ENCODE data around the gene PITPNC1.

Gene PITPNC1

GRCh38 chr17:67633751-67634211, 256.7 kb downstream of the PITPNC1 start:
- no peak for DNase-seq (ENCODE audit: low spot score)
- in situ Hi-C loops (cut with MboI; ENCODE audit: low sequenced_read_pairs, unreplicated experiment) = no loop called here
- TF ChIP-seq CTCF (IDR thresholded peaks at IDR 0.05; ENCODE audit: borderline replicate concordance, control extremely low read depth, extremely low read depth, insufficient read depth, missing control alignments) = no peak

GRCh38 chr17:67635681-67636080, 258.6 kb downstream of the PITPNC1 start:
- in situ Hi-C loops (cut with MboI; ENCODE audit: low sequenced_read_pairs, unreplicated experiment) = no loop called here
- no peak for TF ChIP-seq CTCF (IDR thresholded peaks at IDR 0.05; ENCODE audit: borderline replicate concordance, control extremely low read depth, extremely low read depth, insufficient read depth, missing control alignments)
- DNase-seq (ENCODE audit: low spot score) = no peak

GRCh38 chr17:67636312-67636711, 259.2 kb downstream of the PITPNC1 start:
- DNase-seq (ENCODE audit: low spot score) = no peak
- no peak for TF ChIP-seq CTCF (IDR thresholded peaks at IDR 0.05; ENCODE audit: borderline replicate concordance, control extremely low read depth, extremely low read depth, insufficient read depth, missing control alignments)
- in situ Hi-C loops (cut with MboI; ENCODE audit: low sequenced_read_pairs, unreplicated experiment) = no loop called here

GRCh38 chr17:67636834-67637520, 259.9 kb downstream of the PITPNC1 start:
- in situ Hi-C loops (cut with MboI; ENCODE audit: low sequenced_read_pairs, unreplicated experiment) = no loop called here
- no peak for DNase-seq (ENCODE audit: low spot score)
- TF ChIP-seq CTCF (IDR thresholded peaks at IDR 0.05; ENCODE audit: borderline replicate concordance, control extremely low read depth, extremely low read depth, insufficient read depth, missing control alignments) = no peak

GRCh38 chr17:67637901-67638641, 261.0 kb downstream of the PITPNC1 start:
- in situ Hi-C loops (cut with MboI; ENCODE audit: low sequenced_read_pairs, unreplicated experiment) = no loop called here

GRCh38 chr17:67638871-67639270, 261.8 kb downstream of the PITPNC1 start:
- in situ Hi-C loops (cut with MboI; ENCODE audit: low sequenced_read_pairs, unreplicated experiment) = no loop called here

More at GRCh38 chr17:67637901-67638641, 261.0 kb downstream of the PITPNC1 start:
- no peak for TF ChIP-seq CTCF (IDR thresholded peaks at IDR 0.05; ENCODE audit: borderline replicate concordance, control extremely low read depth, extremely low read depth, insufficient read depth, missing control alignments)
- DNase-seq (ENCODE audit: low spot score) = no peak

More at GRCh38 chr17:67638871-67639270, 261.8 kb downstream of the PITPNC1 start:
- no peak for TF ChIP-seq CTCF (IDR thresholded peaks at IDR 0.05; ENCODE audit: borderline replicate concordance, control extremely low read depth, extremely low read depth, insufficient read depth, missing control alignments)
- DNase-seq (ENCODE audit: low spot score) = no peak
